22Rv1 (cell line): ENCODE results near the gene KLHL4.
"Not testable (repeated sequence)": the region's sequence is repeated elsewhere in the genome, so short reads cannot be mapped to it uniquely, and the experiment has no call there.

Experiments used
- H3K27ac ChIP-seq: fragments of 450-650 bp; 2 replicates; pipeline ENCODE4 v1.5.1; 2017
- ZFX ChIP-seq: fragments of 450-650 bp; IDR thresholded peaks from 2 replicates; pipeline ENCODE4 v1.6.1; 2017; ENCODE audit warnings: antibody characterized with exemption, borderline replicate concordance
- TF ChIP-seq, protein P1 (sequence below): fragments of 450-650 bp; IDR thresholded peaks from 2 replicates; pipeline ENCODE4 v1.5.1; 2017; ENCODE audit warnings: mild to moderate bottlenecking

KLHL4 gene

DNA sequence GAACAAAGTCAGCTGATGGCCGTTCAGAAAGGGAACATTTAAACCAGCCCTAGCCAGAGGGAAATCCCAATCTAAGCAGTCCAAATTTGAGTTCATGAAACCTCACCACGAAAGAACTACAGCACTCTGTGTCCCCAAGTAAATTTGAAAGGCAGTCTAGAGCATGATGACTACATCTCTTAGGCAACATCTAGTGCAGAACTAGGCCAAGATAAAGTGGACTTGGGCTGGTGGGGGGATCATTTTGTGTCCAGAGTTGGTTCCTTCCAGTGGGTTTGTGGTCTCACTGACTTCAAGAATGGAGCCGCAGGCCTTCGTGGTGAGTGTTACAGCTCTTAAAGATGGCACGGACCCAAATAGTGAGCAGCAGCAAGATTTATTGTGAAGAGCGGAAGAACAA lies 64.9 kb downstream of the KLHL4 start:
- no peak for TF ChIP-seq ZFX
- TF ChIP-seq, protein P1, sequence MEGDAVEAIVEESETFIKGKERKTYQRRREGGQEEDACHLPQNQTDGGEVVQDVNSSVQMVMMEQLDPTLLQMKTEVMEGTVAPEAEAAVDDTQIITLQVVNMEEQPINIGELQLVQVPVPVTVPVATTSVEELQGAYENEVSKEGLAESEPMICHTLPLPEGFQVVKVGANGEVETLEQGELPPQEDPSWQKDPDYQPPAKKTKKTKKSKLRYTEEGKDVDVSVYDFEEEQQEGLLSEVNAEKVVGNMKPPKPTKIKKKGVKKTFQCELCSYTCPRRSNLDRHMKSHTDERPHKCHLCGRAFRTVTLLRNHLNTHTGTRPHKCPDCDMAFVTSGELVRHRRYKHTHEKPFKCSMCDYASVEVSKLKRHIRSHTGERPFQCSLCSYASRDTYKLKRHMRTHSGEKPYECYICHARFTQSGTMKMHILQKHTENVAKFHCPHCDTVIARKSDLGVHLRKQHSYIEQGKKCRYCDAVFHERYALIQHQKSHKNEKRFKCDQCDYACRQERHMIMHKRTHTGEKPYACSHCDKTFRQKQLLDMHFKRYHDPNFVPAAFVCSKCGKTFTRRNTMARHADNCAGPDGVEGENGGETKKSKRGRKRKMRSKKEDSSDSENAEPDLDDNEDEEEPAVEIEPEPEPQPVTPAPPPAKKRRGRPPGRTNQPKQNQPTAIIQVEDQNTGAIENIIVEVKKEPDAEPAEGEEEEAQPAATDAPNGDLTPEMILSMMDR = no peak
- no peak overlapping the region for H3K27ac ChIP-seq

DNA sequence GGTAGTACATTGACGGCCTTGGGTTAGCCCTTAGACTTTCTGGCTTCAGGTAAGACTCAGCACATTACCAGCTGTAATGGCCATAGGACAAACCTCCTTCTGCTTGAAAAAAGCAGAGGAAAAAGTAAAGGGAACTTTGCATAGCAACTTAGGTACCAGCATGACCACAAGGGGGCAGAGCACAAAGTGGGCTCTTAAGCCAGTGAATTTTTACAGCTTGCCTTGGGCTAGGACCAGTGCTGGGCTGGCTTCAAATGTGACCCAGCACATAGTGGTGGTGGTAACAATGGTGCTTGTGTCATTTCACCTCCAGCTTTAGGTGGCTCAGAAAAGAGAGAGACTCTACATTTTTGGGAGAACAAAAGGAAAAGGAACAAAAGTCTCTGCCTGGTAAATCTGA lies 66.1 kb downstream of the KLHL4 start:
- H3K27ac ChIP-seq = no peak overlapping the region
- TF ChIP-seq, protein P1 = peak; percentile 60
- TF ChIP-seq ZFX = no peak

GRCh38 chrX:87616371-87616770 lies 98.8 kb downstream of the KLHL4 start:
- TF ChIP-seq ZFX = no peak
- TF ChIP-seq, protein P1 = no peak
- H3K27ac ChIP-seq = no peak overlapping the region

DNA sequence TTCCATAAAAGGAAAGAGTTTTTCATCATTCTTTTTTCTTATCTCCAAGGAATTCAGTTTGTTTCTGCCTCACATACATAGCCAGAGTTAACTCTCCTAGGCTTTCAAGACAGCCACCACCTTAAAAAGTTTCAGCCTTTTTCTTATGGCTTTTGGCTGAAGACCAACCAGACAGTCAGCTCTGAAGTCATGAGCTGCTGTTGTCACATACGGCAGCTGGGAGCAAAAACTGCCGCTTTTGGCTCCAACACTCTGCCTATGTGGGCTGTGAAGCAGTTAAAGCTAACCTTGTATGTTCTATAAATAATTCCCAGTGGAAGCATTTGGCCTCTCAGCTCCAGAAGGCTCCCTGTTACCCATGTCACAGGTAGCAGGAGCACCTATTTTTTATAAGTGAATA lies 104.1 kb downstream of the KLHL4 start:
- TF ChIP-seq, protein P1 = no peak
- TF ChIP-seq ZFX = no peak
- no peak overlapping the region for H3K27ac ChIP-seq

GRCh38 chrX:87626996-87627395 lies 109.4 kb downstream of the KLHL4 start:
- H3K27ac ChIP-seq = no peak overlapping the region
- TF ChIP-seq ZFX = no peak
- TF ChIP-seq, protein P1 = no peak

DNA sequence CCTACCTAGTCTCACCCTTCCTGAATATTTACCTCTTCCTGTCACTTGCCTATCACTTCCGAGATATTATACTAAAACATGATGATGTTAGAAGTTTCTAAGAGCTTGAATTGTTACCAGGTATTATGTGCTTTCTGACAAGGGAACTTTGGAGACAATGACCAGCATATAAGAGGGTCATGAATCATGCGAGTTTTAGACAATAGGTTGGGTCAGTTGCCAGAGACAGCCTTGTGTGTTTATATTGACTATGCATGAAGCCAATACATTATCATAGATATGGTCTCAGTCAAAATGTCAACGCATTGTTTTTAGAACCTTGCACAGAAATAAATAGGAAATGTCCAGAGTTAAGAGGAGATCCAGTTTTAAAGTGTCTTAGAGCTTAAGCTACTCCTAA lies 116.8 kb downstream of the KLHL4 start:
- H3K27ac ChIP-seq = no peak overlapping the region
- TF ChIP-seq, protein P1 = no peak
- no peak for TF ChIP-seq ZFX

DNA sequence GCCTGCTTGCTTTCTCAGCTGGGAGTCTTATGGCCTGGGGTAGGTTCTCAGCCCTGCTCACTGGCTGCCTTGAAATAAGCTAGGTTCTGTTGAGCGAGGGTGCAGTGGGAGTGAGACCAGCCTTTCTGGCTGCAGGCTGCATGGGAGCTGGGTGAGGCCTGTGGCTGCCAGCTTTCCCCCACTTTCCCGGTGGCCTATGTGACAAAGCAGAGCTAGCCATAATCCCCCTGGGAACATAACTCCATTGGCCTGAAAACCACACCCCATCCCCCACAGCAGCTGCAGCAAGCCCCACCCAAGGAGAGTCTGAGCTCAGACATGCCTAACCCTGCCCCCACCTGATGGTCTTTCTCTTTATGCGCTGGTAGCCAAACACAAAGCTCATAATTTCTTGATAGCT lies 118.9 kb downstream of the KLHL4 start:
- TF ChIP-seq ZFX = no peak
- TF ChIP-seq, protein P1 = no peak
- no peak overlapping the region for H3K27ac ChIP-seq

DNA sequence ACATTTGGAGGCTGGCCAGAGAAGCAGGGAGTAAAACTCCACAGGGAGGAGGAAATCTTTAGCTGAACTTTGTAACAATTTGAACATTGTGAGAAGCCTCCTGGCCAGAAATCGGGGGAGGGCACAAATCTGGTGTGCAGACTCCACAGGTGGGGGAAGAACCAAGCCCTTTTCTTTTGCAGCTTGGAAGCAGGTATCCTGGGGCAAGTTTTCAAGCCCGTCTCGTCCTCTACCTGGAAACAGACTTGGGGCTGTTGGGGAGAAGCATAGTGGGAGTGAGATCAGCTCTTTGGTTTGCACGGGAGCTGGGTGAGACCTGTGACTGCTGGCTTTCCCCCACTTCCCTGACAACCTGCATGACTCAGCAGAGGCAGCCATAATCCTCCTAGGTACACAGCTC lies 123.8 kb downstream of the KLHL4 start:
- not testable (repeated sequence) for H3K27ac ChIP-seq
